Fibroblast of skin of left quadriceps (primary cell): Measurements from ENCODE around the gene OR6B2.
"Not testable (repeated sequence)": the region's sequence is repeated elsewhere in the genome, so short reads cannot be mapped to it uniquely, and the experiment has no call there.

Experiments
- DNase-seq, 2 experiments: peaks; one replicate each; pipeline ENCODE4 v3.0.0-alpha.2; 2013; ENCODE audit warnings: low read depth in 2 of 2

OR6B2 gene

DNA sequence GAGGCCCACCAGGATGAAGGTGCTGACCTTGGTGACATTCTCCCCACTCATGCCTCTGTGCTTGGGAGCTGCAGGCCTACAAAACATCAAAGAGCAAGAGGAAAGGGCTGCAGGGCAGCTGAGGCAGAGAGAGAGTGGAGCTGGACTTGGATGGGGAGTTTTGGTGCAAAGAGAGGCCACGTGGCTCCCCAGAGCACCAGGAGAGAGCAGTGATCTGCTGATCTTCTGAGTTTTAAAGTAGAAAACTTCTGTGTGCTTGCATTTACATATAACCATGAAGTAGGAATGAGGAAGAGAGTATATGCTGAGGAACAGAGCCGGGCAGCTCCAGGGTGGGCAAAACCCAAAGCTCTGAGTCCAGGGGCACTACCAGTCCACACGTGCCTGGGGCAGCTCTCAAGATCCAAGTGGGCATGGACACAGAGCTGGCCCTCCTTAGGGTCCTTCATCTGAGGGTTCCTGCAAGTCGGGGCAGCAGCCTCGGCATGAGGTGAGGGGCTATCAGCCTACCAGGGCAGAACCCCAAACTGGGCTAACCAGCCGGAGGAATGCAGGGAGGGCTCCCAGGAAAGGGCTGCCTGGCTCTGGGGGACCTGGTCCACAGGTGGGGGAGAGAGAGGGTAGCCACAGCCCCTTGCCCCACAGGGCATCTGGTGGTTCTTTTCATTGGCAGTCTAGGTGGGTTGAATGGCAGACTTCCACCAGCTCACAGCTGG is at the start of gene OR6B2:
OR6B2 (minus strand) TSS at position 51 of the 716 bp plus-strand sequence; CDS start at position 51, 0 bp downstream.
- no peak for DNase-seq

DNA sequence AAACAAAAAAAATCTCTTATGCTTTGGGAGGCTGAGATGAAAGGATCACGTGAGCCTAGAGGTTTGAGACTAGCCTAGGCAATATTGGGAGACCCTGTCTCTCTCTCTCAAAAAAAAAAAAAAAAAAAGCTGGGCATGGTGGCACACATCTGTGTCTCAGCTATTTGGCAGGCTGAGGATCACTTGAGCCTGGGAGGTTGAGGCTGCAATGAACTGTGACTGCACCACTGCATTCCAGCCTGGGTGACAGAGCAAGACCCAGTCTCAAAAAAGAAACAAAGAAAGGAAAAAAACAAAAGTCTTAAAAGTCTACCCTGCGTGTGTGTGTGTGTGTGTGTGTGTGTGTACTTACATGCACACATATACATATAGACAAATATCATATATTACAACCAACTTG is 48.4 kb upstream of the OR6B2 start:
- no peak for DNase-seq

DNA sequence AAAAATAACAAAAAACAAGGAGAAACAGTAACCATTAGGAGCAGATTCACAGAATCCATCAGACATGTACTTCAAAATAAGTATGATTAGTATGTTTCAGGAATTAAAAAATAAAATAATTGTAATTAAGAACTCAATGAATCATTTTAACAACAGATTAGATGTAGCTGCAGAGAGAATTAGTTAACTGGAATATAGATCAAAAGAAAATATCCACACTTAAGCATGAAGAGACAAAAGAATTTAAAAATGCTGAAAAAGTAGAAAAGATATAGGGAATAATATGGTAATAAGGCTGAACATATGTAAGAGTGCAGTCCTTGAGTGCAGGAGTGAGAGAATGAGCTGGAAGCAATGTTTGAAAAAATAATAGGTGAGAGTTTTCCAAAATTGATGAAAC is 47.2 kb upstream of the OR6B2 start:
- DNase-seq = no peak

DNA sequence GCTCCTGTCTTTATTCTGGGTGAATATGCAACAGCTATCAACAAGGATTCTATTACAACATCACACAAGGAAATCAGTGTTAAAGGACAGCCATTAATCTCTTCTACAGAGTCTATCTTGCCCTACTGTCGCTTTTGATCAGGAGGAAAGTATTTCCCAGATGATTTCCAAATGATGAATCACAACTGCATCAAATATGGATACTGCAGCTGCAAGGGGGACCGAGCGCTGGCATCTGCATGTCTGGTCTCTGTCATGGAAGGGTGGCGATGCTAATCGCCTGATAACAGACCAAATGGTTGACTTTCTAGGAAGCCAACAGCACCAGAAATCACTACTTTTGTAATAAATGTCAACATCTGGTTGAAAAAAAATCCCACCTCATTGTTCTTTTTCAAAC is 44.3 kb upstream of the OR6B2 start:
- DNase-seq = no peak

DNA sequence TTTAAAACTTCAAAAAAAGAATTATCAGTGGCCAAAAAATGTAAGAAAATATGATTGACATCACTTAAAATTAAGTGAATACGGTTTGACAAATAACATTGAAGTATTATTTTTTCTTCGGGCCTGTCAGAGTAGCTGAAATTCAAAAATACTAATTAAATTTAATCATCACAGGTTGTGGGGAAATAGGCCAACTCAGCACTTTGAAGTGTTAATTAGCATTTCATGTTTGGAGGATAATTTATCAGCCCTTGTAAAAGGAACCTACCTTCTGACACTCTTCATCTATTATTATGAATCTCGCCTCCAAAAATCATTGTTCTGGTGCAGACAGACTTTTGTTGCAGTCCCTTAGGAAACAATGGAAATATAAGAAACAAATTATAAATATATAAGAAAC is 40.7 kb upstream of the OR6B2 start:
- DNase-seq = no peak

DNA sequence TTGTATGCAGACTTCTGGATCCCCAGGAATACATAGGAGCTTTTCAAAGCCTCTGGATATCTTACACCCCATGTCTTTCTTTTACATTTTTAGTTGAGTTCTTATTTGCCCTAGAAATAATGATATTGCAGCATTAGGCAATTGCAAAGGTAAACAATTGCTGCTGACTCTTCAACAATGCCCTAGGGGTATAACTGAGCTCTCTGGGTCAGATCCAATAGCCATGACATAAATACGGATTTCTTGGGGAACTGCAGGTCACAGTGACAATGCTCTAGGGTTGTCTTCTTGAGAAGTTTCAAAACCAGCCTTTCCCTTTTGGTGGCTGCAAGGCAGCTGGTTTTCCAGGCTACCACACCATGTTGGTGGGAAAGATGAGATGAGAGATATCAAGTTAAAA is 39.6 kb upstream of the OR6B2 start:
- DNase-seq = no peak

DNA sequence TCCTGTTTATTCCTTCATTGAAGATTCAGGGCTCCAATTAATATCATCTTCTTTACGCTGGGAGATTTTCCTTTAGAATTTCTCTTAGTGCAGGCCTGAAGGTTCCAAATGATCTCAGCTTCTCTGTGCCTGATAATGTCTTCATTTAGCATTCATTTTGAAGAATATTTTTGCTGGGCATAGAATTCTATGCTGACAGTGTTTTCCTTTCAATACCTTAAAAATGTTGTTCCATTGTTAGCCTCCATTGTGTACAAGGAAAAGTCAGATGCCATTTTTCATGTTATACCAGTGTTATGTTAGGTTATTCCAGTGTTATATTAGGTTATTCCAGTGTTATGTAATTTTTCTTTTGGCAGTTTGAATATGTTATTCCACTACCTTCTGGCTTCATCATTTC is 38.0 kb upstream of the OR6B2 start:
- DNase-seq = no peak

DNA sequence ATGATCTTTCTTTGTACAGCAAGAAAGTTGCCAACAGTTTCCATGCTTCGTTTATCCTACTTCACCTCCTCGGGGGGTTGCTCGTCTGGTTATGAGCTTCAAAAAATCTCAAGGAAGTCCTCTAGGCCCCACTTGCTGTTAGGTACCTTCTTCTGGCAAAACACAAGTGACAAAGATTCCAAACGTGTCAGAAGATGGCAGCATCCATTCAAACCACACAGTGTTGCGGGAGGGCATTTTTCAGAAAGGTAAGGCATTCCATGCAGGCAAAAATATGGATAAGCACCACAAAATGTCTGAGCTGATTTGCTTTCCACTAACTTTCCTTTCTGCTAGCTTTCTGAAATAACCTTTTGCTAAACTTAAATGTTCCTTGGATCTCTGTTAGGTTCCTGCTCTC is 36.3 kb upstream of the OR6B2 start:
- no peak for DNase-seq

DNA sequence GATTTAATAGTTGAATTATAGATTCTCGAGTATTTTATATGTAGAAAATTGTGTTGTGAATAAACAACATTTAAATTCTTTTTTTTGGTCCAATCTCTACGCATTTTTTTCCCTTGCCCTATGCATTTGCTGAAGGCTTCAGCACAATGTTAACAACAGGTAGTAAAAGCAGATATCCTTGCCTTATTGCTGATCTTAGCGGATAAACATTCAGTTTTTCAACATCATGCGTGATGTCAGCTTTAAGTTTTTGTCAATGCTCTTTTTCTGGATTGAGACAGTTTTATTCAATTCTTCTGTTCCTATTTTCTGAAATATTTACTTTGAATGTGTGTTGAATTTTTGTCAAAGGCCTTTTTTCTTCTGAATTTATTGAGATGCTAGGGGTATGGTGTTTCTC is 34.7 kb upstream of the OR6B2 start:
- no peak for DNase-seq

DNA sequence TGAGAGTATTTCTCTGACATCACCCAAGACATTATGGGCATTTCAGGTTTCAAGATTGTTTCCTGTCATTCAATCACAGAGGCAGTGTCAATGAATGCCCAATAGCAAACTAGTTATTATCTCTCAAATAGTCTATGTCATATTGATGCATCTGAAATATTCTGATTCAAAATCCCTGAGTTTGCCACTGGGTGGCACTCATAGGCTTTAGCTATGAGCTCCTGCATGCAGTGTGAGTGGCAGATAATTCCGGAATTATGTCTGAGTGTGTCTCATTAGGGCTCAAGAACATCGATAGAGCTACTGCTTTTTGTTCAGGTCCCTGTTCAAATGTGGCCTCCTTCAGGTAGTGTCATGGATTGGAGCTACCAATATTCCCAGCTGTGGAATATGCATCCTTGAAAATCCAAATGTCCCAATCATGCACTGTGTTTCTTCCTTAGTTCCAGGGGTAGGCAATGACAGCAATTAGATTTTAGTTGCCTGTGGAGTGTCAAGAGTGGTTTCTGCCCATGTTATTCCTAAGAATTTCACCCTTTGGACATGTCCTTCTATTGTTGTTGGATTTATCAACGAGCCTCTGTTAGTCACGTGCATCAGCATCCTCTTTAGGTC is 30.9 kb upstream of the OR6B2 start:
- DNase-seq = peak; percentile 8 to 25

DNA sequence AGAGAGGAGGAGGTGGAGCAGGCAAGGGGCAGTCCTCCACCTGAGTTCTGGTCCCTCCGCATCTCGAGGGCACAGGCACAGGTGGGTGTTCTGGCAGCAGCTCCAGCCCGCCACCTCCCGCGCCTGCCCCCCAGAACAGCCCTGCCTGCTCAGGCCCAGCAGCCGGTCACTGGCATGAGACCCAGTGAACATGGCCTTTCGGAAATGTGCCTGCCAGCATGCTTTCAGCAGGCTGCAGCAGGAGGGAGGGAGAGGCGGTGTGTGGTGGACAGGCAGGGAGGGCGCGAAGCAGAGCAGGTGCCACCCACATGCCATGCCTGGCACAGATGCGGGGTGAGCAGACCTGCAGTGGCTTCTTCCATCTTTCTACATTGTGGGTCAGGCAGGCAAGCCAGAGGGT is 26.4 kb upstream of the OR6B2 start:
- no peak for DNase-seq

DNA sequence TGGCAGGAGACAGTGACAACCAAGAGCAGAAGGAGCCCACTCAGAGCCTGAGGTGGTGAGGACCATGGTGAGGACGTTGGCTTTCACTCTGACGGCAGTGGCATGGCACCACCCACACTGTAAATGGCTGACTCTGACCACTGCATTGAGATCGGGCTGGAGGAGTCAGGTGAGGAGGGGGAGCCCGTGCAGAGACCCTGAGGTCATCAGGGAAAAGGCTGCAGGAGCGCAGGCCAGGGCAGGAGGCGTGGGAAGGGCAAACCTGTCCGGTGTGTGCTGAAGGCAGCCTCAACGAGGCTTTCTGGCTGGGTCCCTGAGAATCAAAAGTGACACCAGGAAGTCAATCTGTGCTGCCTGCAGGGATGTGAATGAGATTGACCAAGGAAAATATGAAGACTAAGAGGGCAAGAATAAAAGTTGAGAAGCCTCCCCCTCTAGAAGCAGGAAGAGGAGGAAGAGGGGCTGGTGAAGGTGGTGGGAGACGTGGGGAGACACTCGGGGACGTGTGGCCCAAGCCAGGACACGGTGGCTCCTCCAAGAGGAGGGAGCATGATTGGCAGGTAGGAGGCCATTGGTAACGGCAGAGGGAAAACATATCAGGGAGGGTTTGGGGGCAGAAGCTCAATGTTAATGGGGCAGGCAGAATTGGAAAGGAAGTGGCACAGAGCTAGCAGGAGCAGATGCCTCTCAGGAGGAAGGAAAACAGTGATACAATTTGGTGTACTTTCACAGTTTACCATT is 25.1 kb upstream of the OR6B2 start:
- no peak for DNase-seq

DNA sequence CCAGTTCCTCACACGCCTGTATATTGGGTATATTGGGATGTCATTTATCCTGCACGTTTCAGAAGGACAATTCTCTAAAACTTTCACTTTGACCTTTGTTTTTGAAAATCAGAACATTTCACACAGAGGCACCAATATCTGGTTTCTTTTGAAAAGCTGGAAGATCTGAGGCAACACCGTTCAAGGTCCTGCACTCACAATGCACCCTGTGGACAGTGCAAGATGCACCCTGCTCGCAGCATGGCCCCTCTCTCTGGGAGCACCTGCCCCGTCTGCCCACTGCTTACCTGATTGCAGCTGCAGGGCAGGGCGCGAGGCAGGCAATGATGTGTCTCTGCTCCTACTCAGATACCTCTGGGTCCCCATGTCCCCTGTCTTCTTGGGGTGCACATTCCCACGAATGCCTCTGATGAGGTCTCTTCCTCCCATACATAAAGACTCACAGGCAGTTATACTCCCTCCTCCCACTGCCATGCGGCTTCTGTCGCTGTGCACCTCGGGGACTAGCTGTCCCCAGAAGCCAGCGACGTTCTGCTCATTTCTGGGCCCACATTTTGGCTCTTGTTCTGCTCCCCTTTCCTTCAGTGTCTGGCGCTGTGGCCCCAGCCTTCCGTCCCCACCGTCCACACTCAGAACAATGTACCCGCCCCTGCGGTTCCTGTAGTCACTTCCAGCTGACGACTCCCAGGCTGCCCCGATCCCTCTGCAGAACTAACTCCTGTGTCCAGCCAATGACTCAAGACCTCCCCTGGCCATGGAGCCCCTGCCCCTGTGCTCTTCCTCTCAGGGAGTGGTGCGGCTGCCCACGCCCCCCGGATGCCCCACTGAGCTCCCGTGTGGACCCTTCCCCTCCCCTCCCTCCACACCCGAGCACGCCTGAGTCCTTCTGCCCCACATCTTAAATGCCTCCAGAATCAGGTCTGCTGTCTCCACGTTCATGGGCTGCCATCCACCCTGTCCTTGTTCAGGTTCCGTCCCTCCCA is 23.2 kb upstream of the OR6B2 start, which contains the start of gene OR6B3:
OR6B3 (minus strand) TSS at position 349 of the 983 bp plus-strand sequence.
- DNase-seq = no peak

DNA sequence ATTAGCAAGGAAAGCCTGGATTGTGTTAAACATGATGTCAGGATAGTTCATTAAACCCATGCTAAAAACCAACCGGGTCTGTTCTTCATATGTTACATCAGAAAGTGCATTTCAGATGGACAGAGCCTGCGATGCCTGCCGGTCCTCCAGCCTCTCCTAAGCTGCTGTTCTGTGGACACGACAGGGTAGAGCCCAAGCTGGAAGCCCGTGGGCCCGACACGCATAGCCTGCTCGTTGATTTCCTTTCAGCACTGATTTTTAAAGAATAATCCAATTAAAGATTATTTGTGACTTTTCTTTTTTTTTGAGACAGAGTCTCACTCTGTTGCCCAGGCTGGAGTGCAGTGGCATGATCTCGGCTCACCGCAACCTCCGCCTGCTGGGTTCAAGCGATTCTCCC is 22.3 kb upstream of the OR6B2 start:
- no peak for DNase-seq

DNA sequence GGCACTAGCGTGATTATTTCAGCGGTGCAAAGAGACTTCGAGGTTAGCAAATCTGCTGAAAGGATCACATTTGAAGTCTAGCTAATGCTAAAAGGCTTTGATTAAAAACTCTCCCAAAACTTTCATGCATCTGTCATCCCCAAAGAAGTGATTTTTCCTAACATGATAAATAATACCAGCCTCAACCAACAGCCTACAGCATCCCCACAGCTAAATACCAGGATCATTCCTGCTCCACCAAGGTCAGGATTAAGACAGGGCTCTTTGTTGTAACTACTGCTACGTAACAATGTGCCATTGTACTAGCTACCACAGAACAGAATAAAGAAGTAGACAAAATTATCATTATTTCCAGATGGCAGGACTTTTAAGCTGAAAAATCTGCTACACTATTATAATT is 21.5 kb upstream of the OR6B2 start:
- DNase-seq = no peak

DNA sequence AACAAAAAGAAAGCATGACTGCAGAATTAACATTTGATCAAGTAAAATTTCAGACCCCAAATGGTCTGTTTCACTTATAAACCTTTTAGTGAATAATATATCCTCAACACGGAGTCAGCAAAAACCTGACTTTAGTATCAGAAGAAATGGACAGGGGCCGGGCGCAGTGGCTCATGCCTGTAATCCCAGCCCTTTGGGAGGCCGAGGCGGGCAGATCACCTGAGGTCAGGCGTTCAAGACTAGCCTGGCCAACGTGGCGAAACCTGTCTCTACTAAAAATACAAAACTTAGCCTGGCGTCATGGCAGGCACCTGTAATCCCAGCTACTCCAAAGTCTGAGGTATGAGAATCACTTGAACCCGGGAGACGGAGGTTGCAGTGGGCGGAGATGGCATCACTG is 20.0 kb upstream of the OR6B2 start:
- no peak for DNase-seq

DNA sequence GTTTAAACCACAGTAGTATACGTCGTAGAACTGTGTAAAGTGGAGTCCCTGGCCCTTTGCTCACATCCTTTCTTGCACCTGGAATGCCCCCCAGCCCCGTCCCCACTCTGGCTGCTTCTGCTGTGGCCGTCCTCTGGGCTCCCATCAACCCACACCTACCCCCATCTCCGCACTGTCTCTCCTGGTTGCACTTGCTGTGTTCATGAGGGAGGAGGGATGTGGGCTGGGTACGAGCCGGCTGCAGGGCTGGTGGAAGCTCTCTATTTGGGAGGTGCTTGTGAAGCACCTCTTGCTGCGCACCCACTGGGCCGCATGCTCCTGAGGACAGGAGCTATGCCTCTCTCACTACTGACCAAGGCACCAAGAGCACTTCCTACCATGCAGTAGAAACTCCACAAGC is 18.0 kb upstream of the OR6B2 start:
- no peak for DNase-seq

DNA sequence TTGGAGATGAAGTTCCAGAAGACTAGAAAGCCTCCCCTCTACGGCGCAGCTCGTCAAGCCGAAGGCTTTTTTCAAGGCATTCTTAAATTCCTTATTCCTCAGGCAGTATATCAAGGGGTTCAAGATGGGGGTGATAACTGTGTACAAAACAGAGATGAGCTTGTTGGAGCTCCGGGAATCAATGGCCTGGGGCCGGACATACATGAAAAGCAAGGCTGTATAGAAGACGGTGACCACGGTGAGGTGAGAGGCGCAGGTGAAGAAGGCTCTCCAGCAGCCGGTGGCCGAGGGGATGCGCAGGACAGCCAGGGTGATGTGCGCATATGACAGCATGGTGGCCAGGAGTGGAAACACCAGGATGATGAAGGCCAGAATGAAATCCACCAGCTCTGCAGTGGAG is 14.9 kb upstream of the OR6B2 start:
- no peak for DNase-seq

DNA sequence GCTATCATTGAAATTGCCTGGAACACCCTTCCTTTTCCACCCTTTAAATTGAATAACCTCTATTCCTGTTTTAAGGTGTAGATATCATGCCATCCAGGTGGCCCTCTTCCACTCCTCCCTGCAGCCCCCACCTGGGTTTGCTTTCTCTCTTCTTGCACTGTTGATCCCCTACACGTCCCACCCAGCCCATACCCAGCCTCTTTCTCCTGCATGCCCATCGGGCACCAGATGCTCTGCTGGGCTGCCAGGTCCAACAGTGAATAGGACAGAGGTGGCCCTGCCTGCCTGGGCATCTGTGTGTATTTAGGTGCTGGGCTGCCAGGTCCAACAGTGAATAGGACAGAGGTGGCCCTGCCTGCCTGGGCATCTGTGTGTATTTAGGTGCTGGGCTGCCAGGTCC is 13.9 kb upstream of the OR6B2 start:
- not testable (repeated sequence) for DNase-seq

DNA sequence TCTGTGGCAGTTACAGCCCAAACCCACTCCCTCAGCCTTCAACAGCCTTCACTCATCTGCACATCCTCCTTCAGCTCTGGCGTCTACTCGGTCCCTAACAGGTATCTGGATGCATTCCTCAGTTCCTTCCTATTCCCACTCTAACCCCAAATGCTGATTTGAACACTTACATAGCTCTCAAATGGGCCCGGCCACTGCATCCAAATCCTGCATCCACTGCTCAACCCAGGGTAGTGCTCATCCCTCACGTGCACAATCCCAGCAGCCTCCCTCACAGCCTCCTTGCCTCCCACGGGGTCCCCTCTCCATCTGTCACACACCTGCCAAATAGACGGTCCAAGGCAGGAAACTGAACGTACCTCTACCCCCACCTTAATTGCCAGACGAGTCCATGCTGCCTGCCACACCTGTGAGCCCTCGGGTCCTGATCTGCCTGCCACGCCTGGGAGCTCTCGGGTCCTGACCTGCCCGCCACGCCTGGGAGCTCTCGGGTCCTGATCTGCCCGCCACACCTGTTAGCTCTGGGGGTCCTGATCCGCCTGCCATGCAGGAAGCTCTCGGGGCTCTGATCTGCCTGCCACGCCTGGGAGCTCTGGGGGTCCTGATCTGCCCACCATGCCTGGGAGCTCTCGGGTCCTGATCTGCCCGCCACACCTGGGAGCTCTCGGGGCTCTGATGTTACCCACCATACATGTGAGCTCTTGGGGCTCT is 13.2 kb upstream of the OR6B2 start:
- no peak for DNase-seq

DNA sequence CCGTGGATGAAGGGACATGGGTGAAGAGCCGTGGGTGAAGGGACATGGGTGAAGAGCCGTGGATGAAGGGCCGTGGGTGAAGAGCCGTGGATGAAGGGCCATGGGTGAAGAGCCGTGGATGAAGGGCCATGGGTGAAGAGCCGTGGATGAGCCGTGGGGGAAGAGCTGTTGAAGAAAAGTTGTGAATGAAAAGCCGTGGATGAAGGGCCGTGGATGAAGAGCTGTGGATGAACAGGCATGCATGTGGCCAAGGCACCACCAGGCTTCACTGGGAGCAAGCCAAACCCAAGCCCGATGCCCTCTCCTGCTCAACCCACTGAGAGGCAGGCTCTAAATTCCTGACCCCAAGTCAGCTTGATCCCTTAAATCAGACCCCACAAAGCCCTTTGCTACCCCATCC is 12.5 kb upstream of the OR6B2 start:
- DNase-seq = no peak
